Mesenchymal stem cell (in vitro differentiated cells and primary cell): ENCODE data around the gene ALOX15.

ENCODE experiments used
- DNase-seq: peaks from one replicate; pipeline ENCODE4 v3.0.0-alpha.2; 2013
- H2AFZ ChIP-seq: one replicate; pipeline ENCODE4 v1.6.1; 2013; ENCODE audit warnings: low read depth, mild to moderate bottlenecking, control low read depth, inconsistent platforms, low read length, moderate library complexity
- H2AK5ac ChIP-seq: 2 replicates; pipeline ENCODE4 v1.6.1; 2013; ENCODE audit warnings: low read length, moderate library complexity, mild to moderate bottlenecking, inconsistent platforms; ENCODE audit not compliant: severe bottlenecking
- H2BK120ac ChIP-seq: one replicate; pipeline ENCODE4 v1.6.1; 2013; ENCODE audit warnings: low read depth, mild to moderate bottlenecking, inconsistent platforms, low read length, moderate library complexity
- H2BK12ac ChIP-seq, 2 experiments: one replicate each; pipeline ENCODE4 v1.6.1; 2013; ENCODE audit warnings: inconsistent platforms in 2 of 2, low read length in 2 of 2, mild to moderate bottlenecking in 2 of 2, moderate library complexity in 2 of 2, control low read depth in 1 of 2
- H2BK15ac ChIP-seq: one replicate; pipeline ENCODE4 v1.6.1; 2013; ENCODE audit warnings: mild to moderate bottlenecking, low read depth, inconsistent platforms; ENCODE audit not compliant: poor library complexity, severe bottlenecking
- H2BK5ac ChIP-seq: 2 replicates; pipeline ENCODE4 v1.6.1; 2013; ENCODE audit warnings: low read depth, mild to moderate bottlenecking, low read length, control low read depth, inconsistent platforms; ENCODE audit not compliant: poor library complexity, severe bottlenecking
- H3K14ac ChIP-seq, 2 experiments: one replicate each; pipeline ENCODE4 v1.6.1; 2013; ENCODE audit warnings: inconsistent platforms in 2 of 2, low read length in 2 of 2, control low read depth in 1 of 2, mild to moderate bottlenecking in 1 of 2, moderate library complexity in 1 of 2
- H3K18ac ChIP-seq, 2 experiments: one replicate each; pipeline ENCODE4 v1.6.1; 2013; ENCODE audit warnings: inconsistent platforms in 2 of 2, low read length in 2 of 2, control low read depth in 1 of 2, low read depth in 1 of 2, mild to moderate bottlenecking in 1 of 2
- H3K23ac ChIP-seq, 2 experiments: one replicate each; pipeline ENCODE4 v1.6.1; 2013; ENCODE audit warnings: inconsistent platforms in 2 of 2, low read length in 2 of 2, mild to moderate bottlenecking in 2 of 2, moderate library complexity in 2 of 2, control low read depth in 1 of 2
- H3K27ac ChIP-seq: 2 replicates; pipeline ENCODE4 v1.5.1; 2013; ENCODE audit warnings: mild to moderate bottlenecking, moderate library complexity, low read length, control low read depth, inconsistent platforms; ENCODE audit not compliant: poor library complexity, severe bottlenecking
- H3K27me3 ChIP-seq, 2 experiments: 2 replicates each; pipeline versions ENCODE4 v1.6.1 to v1.7.0; 2013; ENCODE audit warnings: low read length in 2 of 2, mild to moderate bottlenecking in 2 of 2, moderate library complexity in 2 of 2, control low read depth in 1 of 2, inconsistent platforms in 1 of 2; ENCODE audit not compliant: control insufficient read depth in 1 of 2, insufficient read depth in 1 of 2
- H3K36me3 ChIP-seq, 2 experiments: 2 replicates each; pipeline versions ENCODE4 v1.6.1 to v1.7.0; 2013; ENCODE audit warnings: low read length in 2 of 2, control low read depth in 1 of 2, inconsistent platforms in 1 of 2, low read depth in 1 of 2, mild to moderate bottlenecking in 1 of 2; ENCODE audit not compliant: insufficient read depth in 2 of 2, control insufficient read depth in 1 of 2
- H3K4ac ChIP-seq, 2 experiments: one replicate each; pipeline ENCODE4 v1.6.1; 2013; ENCODE audit warnings: inconsistent platforms in 2 of 2, low read length in 2 of 2, mild to moderate bottlenecking in 2 of 2, moderate library complexity in 2 of 2, control low read depth in 1 of 2, low read depth in 1 of 2
- H3K4me1 ChIP-seq: 2 replicates; pipeline ENCODE4 v1.6.1; 2013; ENCODE audit warnings: low read depth, low read length, control low read depth; ENCODE audit not compliant: control insufficient read depth, insufficient read depth
- H3K4me2 ChIP-seq: 2 replicates; pipeline ENCODE4 v1.6.1; 2013; ENCODE audit warnings: low read length, mild to moderate bottlenecking, inconsistent platforms; ENCODE audit not compliant: poor library complexity, severe bottlenecking
- H3K4me3 ChIP-seq, 2 experiments: 2 replicates each; pipeline versions ENCODE4 v1.5.1 to v1.7.0; 2013; ENCODE audit warnings: low read length in 2 of 2, mild to moderate bottlenecking in 2 of 2, control low read depth in 1 of 2, low read depth in 1 of 2; ENCODE audit not compliant: insufficient read depth in 1 of 2
- H3K79me1 ChIP-seq: replicated peaks from 2 replicates; pipeline ENCODE4 v1.6.1; 2013; ENCODE audit warnings: mild to moderate bottlenecking, control low read depth, low read length, inconsistent platforms; ENCODE audit not compliant: poor library complexity, severe bottlenecking
- H3K9ac ChIP-seq: 2 replicates; pipeline ENCODE4 v1.7.0; 2013; ENCODE audit warnings: mild to moderate bottlenecking, low read length, moderate library complexity
- H3K9me3 ChIP-seq: 2 replicates; pipeline ENCODE4 v1.7.0; 2013; ENCODE audit warnings: mild to moderate bottlenecking, low read length; ENCODE audit not compliant: control insufficient read depth
- H4K8ac ChIP-seq: one replicate; pipeline ENCODE4 v1.6.1; 2013; ENCODE audit warnings: inconsistent platforms, mild to moderate bottlenecking, low read length, moderate library complexity
- H4K91ac ChIP-seq: one replicate; pipeline ENCODE4 v1.6.1; 2013; ENCODE audit warnings: mild to moderate bottlenecking, low read length, inconsistent platforms
- WGBS: methylation state at CpG from one replicate; pipeline ENCODE4 v1.1.7; 2013; ENCODE audit warnings: mixed read lengths; 5-methylcytosine and 5-hydroxymethylcytosine counted together

The ALOX15 gene

DNA sequence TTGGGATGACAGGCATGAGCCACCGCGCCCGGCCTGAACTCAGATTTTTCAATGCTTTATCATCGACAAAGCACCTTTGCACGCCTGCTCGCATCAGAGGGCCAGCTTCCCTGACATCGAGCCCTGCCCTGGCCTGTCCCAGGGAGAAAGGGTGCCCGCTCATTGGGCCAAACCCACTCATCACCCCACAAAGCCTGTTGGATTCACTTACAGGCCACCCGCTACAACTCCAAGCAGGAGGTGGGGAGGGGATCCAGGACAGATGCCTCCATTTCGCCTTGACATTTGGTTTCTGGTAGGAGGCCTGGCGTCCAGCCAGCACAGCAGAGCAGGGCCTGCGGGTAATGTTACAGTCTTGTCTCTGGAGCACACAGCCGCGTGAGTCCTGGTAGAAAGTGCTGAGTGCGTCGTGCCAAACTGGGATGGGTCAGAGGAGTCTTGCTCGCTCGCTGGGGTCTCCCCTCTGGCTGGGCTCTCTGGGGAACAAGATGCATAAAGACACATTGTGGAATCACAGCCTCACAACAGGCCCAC, 37.3 kb downstream of the ALOX15 start:
- no peak overlapping the region for H3K4ac ChIP-seq
- no peaks in the 10 kb centered on the region for H3K36me3 ChIP-seq
- H2BK5ac ChIP-seq: no peak overlapping the region
- H2BK15ac ChIP-seq: no peak overlapping the region
- H2AFZ ChIP-seq: no peak overlapping the region
- H3K4me3 ChIP-seq: peak overlapping the region in 1 of 2 experiments; percentile 25
- H3K9ac ChIP-seq: no peak overlapping the region
- peaks cover 4 to 15% of the 10 kb centered on the region in 2 experiments for H3K27me3 ChIP-seq
- no peak overlapping the region for H3K14ac ChIP-seq
- H3K4me2 ChIP-seq: no peak overlapping the region
- no peak overlapping the region for H2AK5ac ChIP-seq
- no peak overlapping the region for H4K8ac ChIP-seq
- H3K4me1 ChIP-seq: peaks cover 44% of the 10 kb centered on the region
- H3K79me1 ChIP-seq: no peaks in the 10 kb centered on the region
- 69% methylated on average over 18 of the region's 18 CpGs for WGBS
- no peaks in the 10 kb centered on the region for H3K9me3 ChIP-seq
- peak; percentile 43 for DNase-seq
- H2BK120ac ChIP-seq: no peak overlapping the region
- H3K27ac ChIP-seq: peak overlapping the region; percentile 50
- no peak overlapping the region for H3K23ac ChIP-seq
- H3K18ac ChIP-seq: no peak overlapping the region
- H2BK12ac ChIP-seq: peak overlapping the region in 1 of 2 experiments; percentile 30
- H4K91ac ChIP-seq: no peak overlapping the region

- H3K4me1 ChIP-seq: peaks cover 39% of the 10 kb centered on the region
- H3K4me2 ChIP-seq: no peak overlapping the region
- H3K79me1 ChIP-seq: no peaks in the 10 kb centered on the region
- 92% methylated on average over 4 of the region's 5 CpGs for WGBS
- H3K9me3 ChIP-seq: no peaks in the 10 kb centered on the region
- H3K4me3 ChIP-seq: no peak overlapping the region
- H3K27ac ChIP-seq: no peak overlapping the region
- H2BK15ac ChIP-seq: no peak overlapping the region
- no peak overlapping the region for H3K18ac ChIP-seq
- H2AFZ ChIP-seq: no peak overlapping the region
- H2AK5ac ChIP-seq: no peak overlapping the region
- no peak overlapping the region for H4K8ac ChIP-seq
- no peak overlapping the region for H2BK5ac ChIP-seq
- no peak overlapping the region for H3K4ac ChIP-seq
- DNase-seq: no peak
- no peak overlapping the region for H2BK12ac ChIP-seq
- peaks cover 0 to 15% of the 10 kb centered on the region in 2 experiments for H3K36me3 ChIP-seq
- H3K23ac ChIP-seq: no peak overlapping the region
- no peak overlapping the region for H2BK120ac ChIP-seq
- H3K27me3 ChIP-seq: peaks cover 21 to 24% of the 10 kb centered on the region in 2 experiments
- H3K14ac ChIP-seq: no peak overlapping the region
- no peak overlapping the region for H3K9ac ChIP-seq
- no peak overlapping the region for H4K91ac ChIP-seq
These were observed 39.4 kb downstream of the ALOX15 start for GRCh38 chr17:4602041-4602440.

DNA sequence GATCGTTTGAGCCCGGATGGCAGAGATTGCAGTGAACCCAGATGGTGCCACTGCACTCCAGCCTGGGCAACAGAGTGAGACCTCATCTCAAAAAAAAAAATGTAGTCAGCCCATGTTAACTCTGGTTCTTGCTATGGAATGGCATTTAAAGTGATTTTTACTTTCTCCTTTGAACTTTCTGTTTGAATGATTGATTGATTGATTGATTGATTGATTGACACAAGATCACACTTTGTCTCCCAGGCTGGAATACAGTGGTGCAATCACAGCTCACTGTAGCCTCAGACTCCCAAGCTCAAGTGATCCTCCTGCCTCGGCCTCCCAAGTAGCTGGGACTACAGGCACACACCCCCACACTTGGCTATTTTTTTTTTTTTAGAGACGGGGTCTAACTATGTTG, 40.2 kb downstream of the ALOX15 start:
- Histone ChIP-seq H2BK120ac (no peak overlapping the region), H2BK12ac (no peak overlapping the region), H3K23ac (no peak overlapping the region), H3K4me2 (no peak overlapping the region), H3K4ac (no peak overlapping the region), H4K8ac (no peak overlapping the region), H2BK5ac (no peak overlapping the region), H3K36me3 (peaks cover 0 to 23% of the 10 kb centered on the region in 2 experiments), H3K27ac (no peak overlapping the region), H3K4me1 (peaks cover 37% of the 10 kb centered on the region), H3K18ac (no peak overlapping the region), H2AK5ac (no peak overlapping the region), H3K4me3 (no peak overlapping the region), H3K9me3 (no peaks in the 10 kb centered on the region), H3K9ac (no peak overlapping the region), H2BK15ac (no peak overlapping the region), H4K91ac (no peak overlapping the region), H3K79me1 (no peaks in the 10 kb centered on the region), H3K14ac (no peak overlapping the region), H2AFZ (no peak overlapping the region), H3K27me3 (peaks cover 25 to 26% of the 10 kb centered on the region in 2 experiments)
- DNase-seq: no peak
- 93% methylated on average over 4 of the region's 4 CpGs for WGBS

DNA sequence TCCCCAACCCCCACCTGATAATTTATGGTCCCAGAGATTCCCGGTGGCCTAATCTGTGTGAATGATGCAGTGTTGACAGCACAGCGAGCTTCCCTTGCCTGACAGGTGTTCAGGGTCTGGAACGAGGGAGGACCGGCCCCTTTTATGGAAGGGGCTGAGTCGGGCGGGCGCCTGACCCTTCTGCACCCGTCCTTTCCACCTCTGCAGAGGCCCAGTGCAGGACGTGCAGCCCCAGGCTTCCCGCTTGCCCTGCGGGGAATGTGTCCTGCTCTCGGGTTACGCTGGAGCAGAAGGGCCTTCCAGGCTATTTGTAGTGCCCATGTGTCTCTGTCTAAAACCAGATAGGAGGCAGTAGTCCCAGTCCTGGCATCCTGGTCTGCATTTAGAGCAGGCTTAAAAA, 40.9 kb downstream of the ALOX15 start:
- Histone ChIP-seq H2AFZ (no peak overlapping the region), H2AK5ac (no peak overlapping the region)

More for the DNA sequence above, 40.9 kb downstream of the ALOX15 start:
- 29% methylated on average over 13 of the region's 13 CpGs for WGBS
- no peak overlapping the region for H3K23ac ChIP-seq
- no peak overlapping the region for H4K8ac ChIP-seq
- H3K9me3 ChIP-seq: no peaks in the 10 kb centered on the region
- no peak overlapping the region for H4K91ac ChIP-seq
- no peaks in the 10 kb centered on the region for H3K79me1 ChIP-seq
- DNase-seq: no peak
- no peak overlapping the region for H2BK5ac ChIP-seq
- no peak overlapping the region for H2BK120ac ChIP-seq
- H3K4me3 ChIP-seq: no peak overlapping the region
- peaks cover 25 to 26% of the 10 kb centered on the region in 2 experiments for H3K27me3 ChIP-seq
- H3K4me2 ChIP-seq: no peak overlapping the region
- H3K27ac ChIP-seq: no peak overlapping the region
- H3K18ac ChIP-seq: no peak overlapping the region
- H3K14ac ChIP-seq: no peak overlapping the region
- H3K4ac ChIP-seq: no peak overlapping the region
- H3K4me1 ChIP-seq: peaks cover 33% of the 10 kb centered on the region
- H3K9ac ChIP-seq: no peak overlapping the region
- peaks cover 0 to 23% of the 10 kb centered on the region in 2 experiments for H3K36me3 ChIP-seq
- no peak overlapping the region for H2BK12ac ChIP-seq
- H2BK15ac ChIP-seq: no peak overlapping the region
